K562 (cell line): ENCODE results near the gene SLC16A10. TPM values are rescaled to one million over a fixed set of nuclear protein-coding genes. Genes with fewer than 3 reads are reported as not detected.

Experiments used
- ATAC-seq: fragments of 200-7000 bp; cut with Tn5 transposase; 3 replicates; pipeline ENCODE4 v1.9.1; 2020; ENCODE audit warnings: moderate library complexity
- BruUV-seq: library from RNA; stranded (reverse); fragments of 400-500 nt; replicated peaks from 2 replicates; lab custom pipeline; 2021; lab: Mats Ljungman, UMichigan
- CTCF ChIA-PET: fragments of 300-600 bp; formaldehyde crosslinking; extraction: SDS; loops from one replicate; lab custom pipeline; 2021; ENCODE audit warnings: low intra/inter-chr PET ratio; lab: Yijun Ruan, JAX
- POLR2A ChIA-PET: fragments of 300-600, 350-650 bp; sonication (Branson Sonifier 250); formaldehyde crosslinking; extraction: SDS; loops from one replicate; lab custom pipeline; 2021; ENCODE audit warnings: antibody characterized with exemption, inconsistent platforms; lab: Yijun Ruan, JAX
- DNase-seq, 4 experiments: peaks; one replicate each; pipeline versions ENCODE4 v3.0.0 to v3.0.0-alpha.2; 2011 to 2018; ENCODE audit warnings: low spot score in 3 of 4, mixed read lengths in 3 of 4; ENCODE audit errors: extremely low read depth in 1 of 4
- FAIRE-seq: peaks from 2 replicates; lab custom pipeline; 2011; peaks lifted over from hg19 to GRCh38; lab: Jason Lieb, UNC
- H2AFZ ChIP-seq: 2 replicates; pipeline ENCODE4 v1.6.0; 2011; ENCODE audit warnings: low read depth, low read length, control low read depth, inconsistent platforms
- H3K27ac ChIP-seq: fragments of 200-600 bp; 3 replicates; pipeline ENCODE4 v1.8.0; 2011; ENCODE audit warnings: low read depth, mild to moderate bottlenecking, control low read depth, inconsistent platforms, low read length, moderate library complexity, mixed read lengths; ENCODE audit errors: extremely low read depth
- H3K27me3 ChIP-seq, 2 experiments: fragments of 300-600 bp in 1 of 2; 2 replicates in 1 of 2; 3 replicates in 1 of 2; pipeline versions ENCODE4 v1.6.0 to v1.8.0; 2011; ENCODE audit warnings: inconsistent platforms in 2 of 2, low read length in 2 of 2, mild to moderate bottlenecking in 1 of 2, mixed read lengths in 1 of 2, moderate library complexity in 1 of 2; ENCODE audit not compliant: control insufficient read depth in 2 of 2, insufficient read depth in 2 of 2
- H3K36me3 ChIP-seq: fragments of 300-600 bp; 3 replicates; pipeline ENCODE4 v1.8.0; 2011; ENCODE audit warnings: mild to moderate bottlenecking, low read length, inconsistent platforms; ENCODE audit not compliant: control insufficient read depth, insufficient read depth
- H3K4me1 ChIP-seq, 2 experiments: fragments of 200-600 bp in 1 of 2; replicated peaks in 1 of 2; 2 replicates in 1 of 2; 3 replicates in 1 of 2; pipeline versions ENCODE4 v1.5.1 to v1.8.0; 2011; ENCODE audit warnings: inconsistent platforms in 2 of 2, low read length in 2 of 2, mild to moderate bottlenecking in 1 of 2, mixed read lengths in 1 of 2, moderate library complexity in 1 of 2; ENCODE audit not compliant: control insufficient read depth in 2 of 2, insufficient read depth in 2 of 2
- H3K4me2 ChIP-seq: 2 replicates; pipeline ENCODE4 v1.6.1; 2011; ENCODE audit warnings: low read length, control low read depth, inconsistent platforms, mixed read lengths; ENCODE audit not compliant: insufficient read depth
- H3K4me3 ChIP-seq: fragments of 200-600 bp; sonication (generic), shearing (Covaris generic); 2 replicates; pipeline ENCODE4 v1.5.1; 2016; ENCODE audit warnings: control low read depth, inconsistent platforms
- H3K79me2 ChIP-seq: fragments of 200-600 bp; 3 replicates; pipeline ENCODE4 v1.8.0; 2011; ENCODE audit warnings: low read length, inconsistent platforms; ENCODE audit not compliant: control insufficient read depth, insufficient read depth
- H3K9ac ChIP-seq, 2 experiments: 2 replicates each; pipeline versions ENCODE4 v1.6.0 to v1.6.1; 2011; ENCODE audit warnings: low read depth in 2 of 2, low read length in 2 of 2, control low read depth in 1 of 2, inconsistent platforms in 1 of 2, mild to moderate bottlenecking in 1 of 2, mixed read lengths in 1 of 2; ENCODE audit not compliant: insufficient read depth in 1 of 2
- H3K9me1 ChIP-seq: one replicate; pipeline ENCODE4 v1.6.0; 2011; ENCODE audit warnings: inconsistent platforms, mild to moderate bottlenecking, low read length, moderate library complexity; ENCODE audit not compliant: control insufficient read depth, insufficient read depth
- H3K9me3 ChIP-seq: replicated peaks from 2 replicates; pipeline ENCODE4 v1.5.1; 2011; ENCODE audit warnings: low read depth, low read length, inconsistent platforms; ENCODE audit not compliant: control insufficient read depth, insufficient read depth
- H4K20me1 ChIP-seq: replicated peaks from 2 replicates; pipeline ENCODE4 v1.6.1; 2011; ENCODE audit warnings: low read length, inconsistent platforms, mixed read lengths; ENCODE audit not compliant: control insufficient read depth, insufficient read depth
- BMI1 ChIP-seq: fragments of 150-350 bp; IDR thresholded peaks from 2 replicates; pipeline ENCODE4 v1.6.1; 2014; ENCODE audit warnings: low read length
- CBX5 ChIP-seq: IDR thresholded peaks from 2 replicates; pipeline ENCODE4 v1.6.1; 2014; ENCODE audit warnings: low read depth, borderline replicate concordance
- FOXK1 ChIP-seq: sonication (generic); formaldehyde crosslinking; IDR thresholded peaks from 2 replicates; pipeline ENCODE4 v1.8.0; 2022; ENCODE audit warnings: missing genetic modification reagents, mild to moderate bottlenecking, borderline replicate concordance
- FOXP1 ChIP-seq: sonication (generic); formaldehyde crosslinking; IDR thresholded peaks from 2 replicates; pipeline ENCODE4 v1.8.0; 2022; ENCODE audit warnings: mild to moderate bottlenecking, missing genetic modification reagents
- GABPB2 ChIP-seq: fragments of 250-450 bp; sonication (Bioruptor Pico); conservative IDR thresholded peaks from 2 replicates; pipeline ENCODE4 v1.5.1; 2021; ENCODE audit warnings: mild to moderate bottlenecking
- MTA2 ChIP-seq: fragments of 450-650 bp; IDR thresholded peaks from 2 replicates; pipeline ENCODE4 v1.6.1; 2016; ENCODE audit warnings: low read depth
- RFX5 ChIP-seq: IDR thresholded peaks from 2 replicates; pipeline ENCODE4 v1.6.1; 2011; ENCODE audit warnings: low read depth, mild to moderate bottlenecking, improper control_type of control experiment, low read length
- SMAD4 ChIP-seq: fragments of 250-450 bp; sonication (Bioruptor Pico); conservative IDR thresholded peaks from 2 replicates; pipeline ENCODE4 v1.8.0; 2021; ENCODE audit warnings: inconsistent platforms, mild to moderate bottlenecking, moderate library complexity
- ZC3H11A ChIP-seq: IDR thresholded peaks from 2 replicates; pipeline ENCODE4 v1.6.1; 2012; ENCODE audit warnings: low read depth, low read length, improper control_type of control experiment
- ZNF12 ChIP-seq: sonication (generic); formaldehyde crosslinking; IDR thresholded peaks from 2 replicates; pipeline ENCODE4 v1.4.0; 2020; ENCODE audit warnings: mild to moderate bottlenecking, missing genetic modification reagents
- ZNF133 ChIP-seq: fragments of 250-450 bp; sonication (Bioruptor Pico); IDR thresholded peaks from 2 replicates; pipeline ENCODE4 v1.4.0; 2020; ENCODE audit warnings: mild to moderate bottlenecking
- in situ Hi-C: fragments of 300-500 bp; cut with MboI; formaldehyde crosslinking; loops from 4 replicates; pipeline ENCODE4 v1.15.0; 2018; ENCODE audit warnings: inconsistent platforms, mixed read lengths
- intact Hi-C: fragments of 100-400 bp; cut with micrococcal nuclease; formaldehyde crosslinking; loops from 2 replicates; pipeline ENCODE4 v1.14.2; 2022
- polyA plus RNA-seq, 8 experiments: library from polyadenylated mRNA; depleted of rRNA in 4 of 8; stranded (reverse) in 5 of 8; unstranded in 3 of 8; fragments of >200 nt; fragmentation: Nextera tagmentation in 2 of 8; fragmentation: Illumina TruSeq in 1 of 8; extraction: Ambion mirVana in 2 of 8; extraction: Trizol in 1 of 8; gene quantifications; 2 replicates each; pipeline versions ENCODE4 v1.2.1 to v1.2.3, GENCODE V29; 2011 to 2014; ENCODE audit warnings: inconsistent platforms in 1 of 8, missing spikeins in 1 of 8
- total RNA-seq, 7 experiments: library from RNA; depleted of rRNA in 6 of 7; stranded (reverse); fragments of >200 nt in 6 of 7; fragmentation: Illumina TruSeq in 2 of 7; extraction: Trizol in 2 of 7; gene quantifications; 2 replicates each; pipeline versions ENCODE4 v1.2.1 to v1.2.3, GENCODE V29; 2011 to 2021; ENCODE audit warnings: low replicate concordance in 1 of 7
- TF ChIP-seq, protein P1 (sequence below): sonication (generic); formaldehyde crosslinking; IDR thresholded peaks from 2 replicates; pipeline ENCODE4 v1.8.1; 2023; ENCODE audit warnings: mild to moderate bottlenecking, missing genetic modification reagents, moderate library complexity
- TF ChIP-seq, protein P2 (sequence below): fragments of 250-450 bp; sonication (Bioruptor Pico); IDR thresholded peaks from 2 replicates; pipeline ENCODE4 v1.5.0; 2020; ENCODE audit warnings: mild to moderate bottlenecking, borderline replicate concordance
- TF ChIP-seq, protein P3 (sequence below), 3 experiments: fragments of 200-800 bp in 1 of 3; fragments of 250-450 bp in 1 of 3; fragments of 450-650 bp in 1 of 3; sonication (Bioruptor Pico) in 1 of 3; sonication (Bioruptor generic) in 1 of 3; formaldehyde crosslinking in 1 of 3; IDR thresholded peaks; 2 replicates each; pipeline versions ENCODE4 v1.6.1 to v1.8.0; 2016 to 2022; ENCODE audit warnings: mild to moderate bottlenecking in 2 of 3, missing genetic modification characterization in 2 of 3, missing compliant biosample characterization in 1 of 3, moderate library complexity in 1 of 3

Gene SLC16A10
- total and polyA plus RNA-seq, 9 of the 15 experiments (the other 6 are each of a cell fraction or from before 2014, with no cell fraction given), result 0.02 to 0.54 (median 0.24) TPM; not detected in 4

DNA sequence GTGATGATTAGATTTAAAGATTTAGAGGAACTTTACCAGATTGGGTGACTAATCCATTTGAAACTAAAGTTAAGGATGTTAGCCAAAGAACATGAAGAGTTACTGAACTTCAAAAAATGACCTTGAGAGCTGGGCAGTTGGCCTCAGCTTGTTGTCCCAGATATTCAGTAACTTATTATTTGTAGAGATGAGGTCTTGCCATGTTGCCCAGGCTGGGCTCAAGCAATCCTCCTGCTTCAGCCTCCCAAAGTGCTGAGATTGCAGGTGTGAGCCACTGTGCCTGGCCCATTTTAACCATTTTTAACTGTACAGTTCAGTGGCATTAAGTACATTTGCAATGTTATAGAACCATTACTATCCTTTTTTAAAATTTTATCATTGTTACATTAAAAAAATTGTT lies 161.5 kb downstream of the SLC16A10 start:
- no peaks in the 10 kb centered on the region for H3K9me1 ChIP-seq
- no peaks in the 10 kb centered on the region for H3K79me2 ChIP-seq
- in situ Hi-C loops (no loop called here), intact Hi-C loops (no loop called here)
- ATAC-seq (no peak), DNase-seq (no peak), FAIRE-seq (no peak)
- TF ChIP-seq FOXP1 (CRISPR knock-in tag) (no peak), ZNF133 (CRISPR knock-in tag) (no peak), GABPB2 (no peak), BMI1 (no peak), ZC3H11A (no peak), SMAD4 (CRISPR knock-in tag) (no peak), FOXK1 (CRISPR knock-in tag) (no peak), ZNF12 (CRISPR knock-in tag) (no peak), MTA2 (no peak), CBX5 (no peak), RFX5 (no peak)
- TF ChIP-seq, protein P1, sequence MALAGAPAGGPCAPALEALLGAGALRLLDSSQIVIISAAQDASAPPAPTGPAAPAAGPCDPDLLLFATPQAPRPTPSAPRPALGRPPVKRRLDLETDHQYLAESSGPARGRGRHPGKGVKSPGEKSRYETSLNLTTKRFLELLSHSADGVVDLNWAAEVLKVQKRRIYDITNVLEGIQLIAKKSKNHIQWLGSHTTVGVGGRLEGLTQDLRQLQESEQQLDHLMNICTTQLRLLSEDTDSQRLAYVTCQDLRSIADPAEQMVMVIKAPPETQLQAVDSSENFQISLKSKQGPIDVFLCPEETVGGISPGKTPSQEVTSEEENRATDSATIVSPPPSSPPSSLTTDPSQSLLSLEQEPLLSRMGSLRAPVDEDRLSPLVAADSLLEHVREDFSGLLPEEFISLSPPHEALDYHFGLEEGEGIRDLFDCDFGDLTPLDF, result no peak
- TF ChIP-seq, protein P2, sequence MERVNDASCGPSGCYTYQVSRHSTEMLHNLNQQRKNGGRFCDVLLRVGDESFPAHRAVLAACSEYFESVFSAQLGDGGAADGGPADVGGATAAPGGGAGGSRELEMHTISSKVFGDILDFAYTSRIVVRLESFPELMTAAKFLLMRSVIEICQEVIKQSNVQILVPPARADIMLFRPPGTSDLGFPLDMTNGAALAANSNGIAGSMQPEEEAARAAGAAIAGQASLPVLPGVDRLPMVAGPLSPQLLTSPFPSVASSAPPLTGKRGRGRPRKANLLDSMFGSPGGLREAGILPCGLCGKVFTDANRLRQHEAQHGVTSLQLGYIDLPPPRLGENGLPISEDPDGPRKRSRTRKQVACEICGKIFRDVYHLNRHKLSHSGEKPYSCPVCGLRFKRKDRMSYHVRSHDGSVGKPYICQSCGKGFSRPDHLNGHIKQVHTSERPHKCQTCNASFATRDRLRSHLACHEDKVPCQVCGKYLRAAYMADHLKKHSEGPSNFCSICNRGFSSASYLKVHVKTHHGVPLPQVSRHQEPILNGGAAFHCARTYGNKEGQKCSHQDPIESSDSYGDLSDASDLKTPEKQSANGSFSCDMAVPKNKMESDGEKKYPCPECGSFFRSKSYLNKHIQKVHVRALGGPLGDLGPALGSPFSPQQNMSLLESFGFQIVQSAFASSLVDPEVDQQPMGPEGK (CRISPR knock-in tag), result no peak
- TF ChIP-seq, protein P3, sequence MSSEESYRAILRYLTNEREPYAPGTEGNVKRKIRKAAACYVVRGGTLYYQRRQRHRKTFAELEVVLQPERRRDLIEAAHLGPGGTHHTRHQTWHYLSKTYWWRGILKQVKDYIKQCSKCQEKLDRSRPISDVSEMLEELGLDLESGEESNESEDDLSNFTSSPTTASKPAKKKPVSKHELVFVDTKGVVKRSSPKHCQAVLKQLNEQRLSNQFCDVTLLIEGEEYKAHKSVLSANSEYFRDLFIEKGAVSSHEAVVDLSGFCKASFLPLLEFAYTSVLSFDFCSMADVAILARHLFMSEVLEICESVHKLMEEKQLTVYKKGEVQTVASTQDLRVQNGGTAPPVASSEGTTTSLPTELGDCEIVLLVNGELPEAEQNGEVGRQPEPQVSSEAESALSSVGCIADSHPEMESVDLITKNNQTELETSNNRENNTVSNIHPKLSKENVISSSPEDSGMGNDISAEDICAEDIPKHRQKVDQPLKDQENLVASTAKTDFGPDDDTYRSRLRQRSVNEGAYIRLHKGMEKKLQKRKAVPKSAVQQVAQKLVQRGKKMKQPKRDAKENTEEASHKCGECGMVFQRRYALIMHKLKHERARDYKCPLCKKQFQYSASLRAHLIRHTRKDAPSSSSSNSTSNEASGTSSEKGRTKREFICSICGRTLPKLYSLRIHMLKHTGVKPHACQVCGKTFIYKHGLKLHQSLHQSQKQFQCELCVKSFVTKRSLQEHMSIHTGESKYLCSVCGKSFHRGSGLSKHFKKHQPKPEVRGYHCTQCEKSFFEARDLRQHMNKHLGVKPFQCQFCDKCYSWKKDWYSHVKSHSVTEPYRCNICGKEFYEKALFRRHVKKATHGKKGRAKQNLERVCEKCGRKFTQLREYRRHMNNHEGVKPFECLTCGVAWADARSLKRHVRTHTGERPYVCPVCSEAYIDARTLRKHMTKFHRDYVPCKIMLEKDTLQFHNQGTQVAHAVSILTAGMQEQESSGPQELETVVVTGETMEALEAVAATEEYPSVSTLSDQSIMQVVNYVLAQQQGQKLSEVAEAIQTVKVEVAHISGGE (CRISPR knock-in tag; IDR thresholded peaks at IDR 0.05), result no peak
- no peak overlapping the region for H3K4me2 ChIP-seq
- no peak overlapping the region for H3K4me3 ChIP-seq
- H3K9me3 ChIP-seq, result no peaks in the 10 kb centered on the region
- no peak overlapping the region for H3K9ac ChIP-seq
- H3K27ac ChIP-seq, result no peak overlapping the region
- ChIA-PET CTCF (no interaction called here), POLR2A (interaction anchor here (2.2 kb wide), 1 partner anchor 10 kb away, joined by 7 read pairs; a partner anchor contains a TSS)
- no peak overlapping the region for H2AFZ ChIP-seq
- H4K20me1 ChIP-seq, result no peaks in the 10 kb centered on the region
- H3K36me3 ChIP-seq, result no peaks in the 10 kb centered on the region
- no TSS peak for BruUV-seq
- peaks cover 10 to 19% of the 10 kb centered on the region in 2 experiments for H3K4me1 ChIP-seq
- no peaks in the 10 kb centered on the region for H3K27me3 ChIP-seq
